ENCODE measurements around the gene FLOT1.

Gene FLOT1

GRCh38 chr6:30742316-30743098 lies at the start of gene FLOT1 (continued):
- no peak for TF ChIP-seq ZNF280D (tag by site-specific recombination; IDR thresholded peaks at IDR 0.05)
- no peak for TF ChIP-seq MEIS1 (CRISPR knock-in tag; IDR thresholded peaks at IDR 0.05; ENCODE audit: borderline replicate concordance)
- no peak for TF ChIP-seq ZNF600 (tag by site-specific recombination; IDR thresholded peaks at IDR 0.05)
- no peak for TF ChIP-seq ZNF837 (tag by site-specific recombination; IDR thresholded peaks at IDR 0.05)
- TF ChIP-seq ZBTB21 (tag by site-specific recombination; IDR thresholded peaks at IDR 0.05), result peak; percentile 44; the same call in 1 of the 2 replicates
- TF ChIP-seq FEZF1 (tag by site-specific recombination; IDR thresholded peaks at IDR 0.05), result peak; percentile 83
- TF ChIP-seq PRDM6 (tag by site-specific recombination; IDR thresholded peaks at IDR 0.05), result peak; percentile 17; the same call in 1 of the 2 replicates
- TF ChIP-seq ZNF433 (tag by site-specific recombination; IDR thresholded peaks at IDR 0.05; ENCODE audit: low read depth), result no peak
- peak; percentile 33; the same call in 1 of the 2 replicates for TF ChIP-seq BCL6B (tag by site-specific recombination; IDR thresholded peaks at IDR 0.05)
- TF ChIP-seq ZNF449 (tag by site-specific recombination; IDR thresholded peaks at IDR 0.05), result no peak
- no peak for TF ChIP-seq ZNF248 (tag by site-specific recombination; IDR thresholded peaks at IDR 0.05)
- TF ChIP-seq ZNF473 (tag by site-specific recombination; IDR thresholded peaks at IDR 0.05), result no peak
- TF ChIP-seq ZNF76 (tag by site-specific recombination; IDR thresholded peaks at IDR 0.05; ENCODE audit: borderline replicate concordance, low read depth), result peak; percentile 90
- no peak for TF ChIP-seq ZNF202 (tag by site-specific recombination; IDR thresholded peaks at IDR 0.05; ENCODE audit: borderline replicate concordance)
- TF ChIP-seq ZIC2 (tag by site-specific recombination; IDR thresholded peaks at IDR 0.05), result peak; percentile 98
- TF ChIP-seq RBAK (tag by site-specific recombination; IDR thresholded peaks at IDR 0.05), result no peak
- TF ChIP-seq ZNF18 (tag by site-specific recombination; IDR thresholded peaks at IDR 0.05), result no peak
- no peak for TF ChIP-seq REPIN1 (tag by site-specific recombination; IDR thresholded peaks at IDR 0.05; ENCODE audit: low read depth)
- TF ChIP-seq ZBTB17 (tag by site-specific recombination; IDR thresholded peaks at IDR 0.05), result peak; percentile 93
- no peak for TF ChIP-seq ELK4 (IDR thresholded peaks at IDR 0.05; ENCODE audit: borderline replicate concordance, low read depth, low read length)
- TF ChIP-seq TRIM28 (IDR thresholded peaks at IDR 0.05; ENCODE audit: borderline replicate concordance, low read length), result no peak
- TF ChIP-seq ZNF510 (tag by site-specific recombination; IDR thresholded peaks at IDR 0.05; ENCODE audit: insufficient replicate concordance), result no peak
- TF ChIP-seq REST (tag by site-specific recombination; IDR thresholded peaks at IDR 0.05), result peak; percentile 46
- no peak for TF ChIP-seq SCRT2 (tag by site-specific recombination; IDR thresholded peaks at IDR 0.05)
